Ovary (tissue), 3 donors: ENCODE data around the gene NR5A1.

ENCODE experiments used
- CTCF ChIP-seq, 3 donors: fragments of 450-650 bp in 2 of 3; fragments of 200-600 bp in 1 of 3; IDR thresholded peaks; one replicate each; pipeline versions ENCODE4 v1.5.1 to v1.8.0; 2016 to 2022; ENCODE audit warnings: antibody characterized with exemption in 3 of 3, mild to moderate bottlenecking in 1 of 3
- EP300 ChIP-seq: sonication (generic); formaldehyde crosslinking; IDR thresholded peaks from one replicate; pipeline ENCODE4 v1.6.1; 2017; ENCODE audit warnings: antibody characterized with exemption
- POLR2A ChIP-seq: fragments of 450-650 bp; IDR thresholded peaks from one replicate; pipeline ENCODE4 v1.6.1; 2017; ENCODE audit warnings: antibody characterized with exemption, mild to moderate bottlenecking, moderate library complexity
- donor health status: DM: no; HTN: no; CAD: no.

- TF ChIP-seq CTCF (IDR thresholded peaks at IDR 0.05) (no peak), POLR2A (no peak), EP300 (no peak)
These were observed 64.4 kb downstream of the NR5A1 start for GRCh38 chr9:124442826-124443225.
